Measurements from ENCODE around the gene PPM1A. TPM values are rescaled to one million over a fixed set of nuclear protein-coding genes. Genes with fewer than 3 reads are reported as not detected.
"Not testable (repeated sequence)": the region's sequence is repeated elsewhere in the genome, so short reads cannot be mapped to it uniquely, and the experiment has no call there.

Gene PPM1A
- total RNA-seq, 1 experiment from 2014 or later, result 13.7 TPM

DNA sequence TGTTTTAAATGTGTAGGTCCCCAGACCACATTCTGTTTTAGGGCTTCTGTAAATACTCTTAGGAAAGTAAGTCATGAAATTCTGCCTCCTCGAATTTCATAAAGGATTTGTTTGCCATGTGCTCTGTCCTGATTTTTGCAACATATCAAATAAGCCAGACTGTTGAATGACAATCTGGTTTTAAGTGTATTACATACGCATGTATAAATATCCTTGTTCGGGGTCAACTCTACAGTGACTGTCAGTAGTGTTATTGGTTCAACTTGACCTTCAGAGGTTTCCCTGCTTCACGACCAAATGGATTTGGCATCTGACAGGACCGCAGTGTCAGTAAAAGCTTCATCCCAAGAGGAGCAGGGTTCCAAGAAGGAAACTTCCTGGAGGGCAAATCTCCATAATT, 52.7 kb downstream of the PPM1A start:
- H3K9me3 ChIP-seq (replicated peaks), result no peaks in the 10 kb centered on the region
- no peaks in the 10 kb centered on the region for H3K4me1 ChIP-seq (replicated peaks)
- no peak overlapping the region for H3K4me3 ChIP-seq
- no peaks in the 10 kb centered on the region; the same call in 1 of the 2 replicates for H3K27me3 ChIP-seq (replicated peaks)
- no peaks in the 10 kb centered on the region for H3K36me3 ChIP-seq
- no peak overlapping the region for H3K27ac ChIP-seq
- DNase-seq (ENCODE audit: low read depth in 1 of 2, low spot score in 2 of 2), result no peak

DNA sequence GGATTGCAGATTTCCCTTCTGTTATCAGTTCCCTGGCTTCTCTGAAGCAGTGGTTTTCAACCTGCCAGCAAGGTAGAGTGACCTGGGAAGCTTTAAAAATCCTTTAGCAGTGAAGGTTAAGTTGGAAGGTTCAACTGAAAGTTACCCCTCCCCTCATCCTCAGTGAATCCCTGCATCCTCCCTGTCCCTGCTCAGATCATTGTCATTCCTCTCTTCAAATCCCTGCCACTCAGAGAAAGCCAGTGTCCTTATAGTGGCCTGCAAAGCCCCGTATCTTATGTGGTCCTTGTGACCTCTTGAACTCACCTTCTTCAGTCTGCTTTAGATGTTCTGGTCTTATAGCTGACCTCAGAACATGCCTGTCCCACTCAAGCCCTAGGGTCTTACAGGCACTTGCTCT, 53.6 kb downstream of the PPM1A start:
- Histone ChIP-seq H3K9me3 (replicated peaks) (no peaks in the 10 kb centered on the region), H3K4me1 (replicated peaks) (no peaks in the 10 kb centered on the region), H3K27me3 (replicated peaks) (no peaks in the 10 kb centered on the region; the same call in 1 of the 2 replicates), H3K27ac (no peak overlapping the region), H3K36me3 (no peaks in the 10 kb centered on the region), H3K4me3 (no peak overlapping the region)
- no peak for DNase-seq (ENCODE audit: low read depth in 1 of 2, low spot score in 2 of 2)

DNA sequence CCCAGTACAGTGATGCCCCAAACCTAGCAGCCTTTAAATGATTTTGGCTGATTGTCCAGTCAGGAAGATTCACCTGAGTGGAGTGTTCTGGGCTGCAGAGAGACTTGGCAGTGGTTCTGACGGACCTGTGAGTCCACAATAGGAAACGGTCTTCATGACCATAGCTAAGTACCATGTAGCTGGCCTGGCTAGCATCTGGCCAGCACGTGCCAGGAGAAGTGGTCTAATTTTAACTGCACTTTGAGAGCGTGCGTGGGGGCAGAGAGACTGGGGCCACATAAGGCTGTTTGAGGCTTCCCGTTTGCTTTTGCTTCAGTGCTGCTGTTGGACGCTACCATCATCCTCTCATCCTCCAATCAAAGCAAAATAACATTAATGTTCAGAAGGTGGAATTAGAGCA, 54.7 kb downstream of the PPM1A start:
- no peaks in the 10 kb centered on the region for H3K36me3 ChIP-seq
- H3K27ac ChIP-seq, result no peak overlapping the region
- H3K9me3 ChIP-seq (replicated peaks), result no peaks in the 10 kb centered on the region
- no peak overlapping the region for H3K4me3 ChIP-seq
- no peaks in the 10 kb centered on the region; the same call in 1 of the 2 replicates for H3K27me3 ChIP-seq (replicated peaks)
- no peaks in the 10 kb centered on the region for H3K4me1 ChIP-seq (replicated peaks)
- DNase-seq (ENCODE audit: low read depth in 1 of 2, low spot score in 2 of 2), result no peak

DNA sequence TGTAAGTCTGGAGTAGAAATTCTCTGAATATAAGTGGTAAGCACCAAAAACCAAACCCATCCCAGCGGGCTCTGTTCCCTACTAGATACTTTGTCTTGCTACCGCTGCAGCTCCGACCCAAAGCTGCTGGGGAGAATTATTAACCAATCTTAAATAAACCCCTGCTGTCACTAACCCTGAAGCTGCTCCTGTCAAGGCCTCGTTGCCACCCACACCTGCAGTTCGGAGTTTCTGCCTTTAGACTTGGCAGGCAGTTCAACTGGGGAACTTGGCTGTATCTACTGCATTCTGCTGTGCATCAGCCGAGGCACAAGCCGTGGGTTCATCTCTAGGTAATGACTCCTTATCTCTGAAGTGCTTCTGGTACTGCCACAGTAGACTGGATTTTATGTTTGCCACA, 55.5 kb downstream of the PPM1A start:
- Histone ChIP-seq H3K27me3 (replicated peaks) (no peaks in the 10 kb centered on the region; the same call in 1 of the 2 replicates), H3K36me3 (no peaks in the 10 kb centered on the region), H3K4me3 (no peak overlapping the region), H3K27ac (no peak overlapping the region), H3K4me1 (replicated peaks) (no peaks in the 10 kb centered on the region), H3K9me3 (replicated peaks) (no peaks in the 10 kb centered on the region)
- no peak for DNase-seq (ENCODE audit: low read depth in 1 of 2, low spot score in 2 of 2)

DNA sequence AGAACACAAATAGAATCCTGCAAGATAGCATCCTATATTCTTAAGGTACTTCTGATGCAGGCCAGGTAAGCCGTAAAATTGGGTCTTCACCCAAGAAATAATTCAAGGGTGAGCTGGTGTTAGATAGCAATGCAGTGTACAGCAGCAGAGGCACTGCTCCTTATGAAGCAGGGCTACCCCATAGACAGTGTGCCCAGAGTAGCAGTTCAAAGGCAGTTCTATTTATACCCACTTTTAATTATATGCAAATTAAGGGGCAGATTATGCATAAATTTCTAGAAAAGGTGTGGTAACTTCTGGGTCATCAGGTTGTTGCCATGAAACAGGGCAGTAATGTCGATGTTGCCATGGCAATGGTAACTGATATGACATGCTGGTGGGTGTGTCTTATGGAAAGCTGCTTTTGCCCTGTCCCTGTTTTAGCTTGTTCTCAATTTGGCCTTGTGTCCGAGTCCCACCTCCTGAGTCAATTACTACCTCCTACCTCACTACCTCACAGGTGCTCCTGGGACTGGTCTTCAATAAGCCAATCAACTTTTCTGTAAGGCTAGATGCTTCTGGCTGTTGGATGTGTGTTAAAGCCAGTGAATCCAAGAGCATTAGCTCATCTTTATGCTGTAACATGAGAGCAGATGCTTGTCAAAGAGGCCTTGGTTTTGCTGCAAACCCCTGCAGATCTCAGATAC, 61.0 kb downstream of the PPM1A start:
- Histone ChIP-seq H3K4me3 (no peak overlapping the region), H3K4me1 (replicated peaks) (no peaks in the 10 kb centered on the region), H3K27me3 (replicated peaks) (no peaks in the 10 kb centered on the region), H3K9me3 (replicated peaks) (no peaks in the 10 kb centered on the region), H3K27ac (no peak overlapping the region), H3K36me3 (no peaks in the 10 kb centered on the region)
- DNase-seq (ENCODE audit: low read depth in 1 of 2, low spot score in 2 of 2), result no peak

DNA sequence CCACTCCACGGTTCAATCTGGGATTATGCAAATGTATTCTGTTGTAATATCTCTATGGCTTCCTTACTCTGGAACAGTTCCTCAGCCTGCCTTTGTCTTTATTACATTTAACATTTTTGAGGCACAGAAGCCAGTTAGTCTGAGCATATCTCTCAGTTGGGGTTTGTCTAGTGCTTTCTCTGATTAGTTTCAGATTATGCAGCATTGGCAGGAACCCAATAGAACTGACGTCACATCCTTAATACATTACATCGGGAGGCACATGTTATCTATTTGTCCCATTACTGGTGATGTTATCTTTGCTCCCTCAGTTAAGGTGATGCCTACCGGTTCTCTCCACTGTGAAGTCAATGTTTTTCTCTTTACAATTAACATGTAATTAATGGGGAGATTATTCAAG, 62.4 kb downstream of the PPM1A start:
- no peaks in the 10 kb centered on the region for H3K36me3 ChIP-seq
- H3K27me3 ChIP-seq (replicated peaks), result no peaks in the 10 kb centered on the region
- no peak for DNase-seq (ENCODE audit: low read depth in 1 of 2, low spot score in 2 of 2)
- no peaks in the 10 kb centered on the region for H3K9me3 ChIP-seq (replicated peaks)
- H3K4me1 ChIP-seq (replicated peaks), result no peaks in the 10 kb centered on the region
- no peak overlapping the region for H3K27ac ChIP-seq
- no peak overlapping the region for H3K4me3 ChIP-seq

DNA sequence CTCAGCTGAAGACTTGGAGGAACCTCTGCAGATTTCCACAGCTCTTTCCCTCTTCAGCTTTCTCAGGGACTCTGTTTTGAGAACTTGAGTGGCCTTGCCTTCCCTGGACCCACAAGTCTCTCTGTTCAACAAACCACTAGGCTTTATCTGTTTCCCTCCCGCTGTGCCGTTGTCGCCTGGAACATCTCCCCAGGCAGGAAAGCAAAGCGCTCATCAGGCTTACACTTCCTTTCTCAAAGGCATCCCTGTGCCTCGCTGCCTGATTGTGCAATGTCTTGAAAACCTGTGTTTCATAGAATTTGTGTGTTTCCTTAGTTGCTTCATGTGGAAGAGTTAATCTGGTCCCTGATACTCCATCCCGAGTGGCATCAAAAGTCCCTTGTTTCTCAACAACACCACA, 64.1 kb downstream of the PPM1A start:
- H3K27me3 ChIP-seq (replicated peaks), result no peaks in the 10 kb centered on the region
- no peaks in the 10 kb centered on the region for H3K4me1 ChIP-seq (replicated peaks)
- H3K4me3 ChIP-seq, result no peak overlapping the region
- no peaks in the 10 kb centered on the region for H3K9me3 ChIP-seq (replicated peaks)
- no peak for DNase-seq (ENCODE audit: low read depth in 1 of 2, low spot score in 2 of 2)
- H3K27ac ChIP-seq, result no peak overlapping the region
- no peaks in the 10 kb centered on the region for H3K36me3 ChIP-seq

DNA sequence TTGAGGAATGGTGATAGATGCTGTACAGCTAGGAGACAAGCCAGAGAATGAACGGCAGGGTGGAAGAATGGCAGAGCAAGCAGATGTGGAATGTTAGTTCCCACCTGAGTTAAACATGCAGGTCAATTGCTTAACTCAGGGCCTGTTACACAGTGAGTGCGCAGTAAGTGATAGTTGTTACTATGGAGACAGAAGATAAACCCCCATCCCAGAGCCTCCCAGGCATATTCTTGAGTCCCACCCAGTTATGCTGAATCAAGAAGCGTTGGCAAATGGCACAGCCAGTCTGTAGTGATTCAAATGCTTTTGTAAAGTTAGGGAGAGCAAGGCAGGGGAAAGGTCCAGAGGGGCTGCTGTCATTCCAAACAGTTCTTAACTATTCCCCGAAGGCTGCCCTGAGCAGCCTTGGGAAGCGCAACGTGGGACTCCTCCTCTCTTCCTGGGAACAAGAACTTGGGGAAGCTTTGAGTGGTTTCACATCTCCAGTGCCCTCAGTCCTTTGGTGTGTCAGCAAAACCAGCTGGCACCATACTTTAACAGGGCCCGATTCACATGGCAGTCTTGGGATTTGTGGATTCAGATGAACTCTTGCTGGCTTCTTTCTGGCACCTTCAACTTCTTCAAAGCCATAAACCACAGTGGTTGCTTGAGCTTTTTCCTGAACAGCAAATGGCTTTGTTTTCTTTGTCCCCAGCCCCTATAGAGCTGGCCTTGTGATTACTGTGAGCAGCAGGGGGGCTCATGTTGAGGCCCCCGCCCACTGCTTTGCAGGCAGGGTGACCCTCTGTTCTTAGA, 66.4 kb downstream of the PPM1A start:
- DNase-seq (ENCODE audit: low read depth in 1 of 2, low spot score in 2 of 2), result no peak

DNA sequence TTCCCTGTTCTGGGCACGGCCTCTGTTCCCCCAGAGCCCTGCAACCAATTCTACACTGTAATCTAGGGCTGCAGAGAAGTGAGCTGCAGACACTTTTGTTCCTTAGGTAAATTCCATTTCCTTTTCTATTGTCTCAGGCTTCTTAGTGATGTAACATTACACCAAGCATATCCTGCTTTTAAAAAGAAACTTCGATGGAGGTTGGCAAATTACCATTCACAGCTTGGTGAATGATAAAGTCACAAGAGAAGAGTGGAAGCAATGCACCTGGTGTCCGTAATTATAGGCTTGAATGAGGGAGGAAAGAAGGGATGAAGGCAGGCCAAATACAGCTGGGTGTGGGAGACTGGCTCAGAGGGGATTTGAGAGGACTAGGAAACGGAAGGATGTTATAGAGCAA, 68.6 kb downstream of the PPM1A start:
- no peak overlapping the region for H3K4me3 ChIP-seq
- DNase-seq (ENCODE audit: low read depth in 1 of 2, low spot score in 2 of 2), result no peak
- no peaks in the 10 kb centered on the region for H3K4me1 ChIP-seq (replicated peaks)
- no peaks in the 10 kb centered on the region for H3K36me3 ChIP-seq
- no peak overlapping the region for H3K27ac ChIP-seq
- 0 out of 2 replicates have a peak, but pooled peaks cover 2% of the 10 kb centered on the region for H3K27me3 ChIP-seq (replicated peaks)
- H3K9me3 ChIP-seq (replicated peaks), result no peaks in the 10 kb centered on the region

More for the DNA sequence above, 66.4 kb downstream of the PPM1A start:
- H3K27me3 ChIP-seq (replicated peaks), result no peaks in the 10 kb centered on the region
- no peaks in the 10 kb centered on the region for H3K4me1 ChIP-seq (replicated peaks)
- no peaks in the 10 kb centered on the region for H3K9me3 ChIP-seq (replicated peaks)
- H3K36me3 ChIP-seq, result no peaks in the 10 kb centered on the region
- H3K27ac ChIP-seq, result no peak overlapping the region
- H3K4me3 ChIP-seq, result no peak overlapping the region

DNA sequence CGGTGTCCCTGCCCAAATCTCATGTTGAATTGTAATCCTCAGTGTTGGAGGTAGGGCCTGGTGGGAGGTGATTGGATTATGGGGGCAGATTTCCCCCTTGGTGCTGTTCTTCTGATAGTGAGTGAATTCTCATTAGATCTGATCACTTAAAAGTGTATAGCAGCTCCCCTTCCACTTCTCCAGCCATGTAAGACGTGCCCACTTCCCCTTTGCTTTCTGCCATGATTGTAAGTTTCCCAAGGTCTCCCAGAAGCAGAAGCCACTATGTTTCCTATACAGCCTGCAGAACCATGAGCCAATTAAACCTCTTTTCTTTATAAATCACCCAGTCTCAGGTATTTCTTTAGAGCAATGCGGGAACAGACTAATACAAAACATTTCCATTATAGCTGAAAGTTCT, 71.8 kb downstream of the PPM1A start:
- not testable (repeated sequence) for H3K9me3 ChIP-seq (replicated peaks); DNase-seq (ENCODE audit: low read depth in 1 of 2, low spot score in 2 of 2); H3K4me1 ChIP-seq (replicated peaks); H3K27ac ChIP-seq; H3K4me3 ChIP-seq; H3K27me3 ChIP-seq (replicated peaks); H3K36me3 ChIP-seq

DNA sequence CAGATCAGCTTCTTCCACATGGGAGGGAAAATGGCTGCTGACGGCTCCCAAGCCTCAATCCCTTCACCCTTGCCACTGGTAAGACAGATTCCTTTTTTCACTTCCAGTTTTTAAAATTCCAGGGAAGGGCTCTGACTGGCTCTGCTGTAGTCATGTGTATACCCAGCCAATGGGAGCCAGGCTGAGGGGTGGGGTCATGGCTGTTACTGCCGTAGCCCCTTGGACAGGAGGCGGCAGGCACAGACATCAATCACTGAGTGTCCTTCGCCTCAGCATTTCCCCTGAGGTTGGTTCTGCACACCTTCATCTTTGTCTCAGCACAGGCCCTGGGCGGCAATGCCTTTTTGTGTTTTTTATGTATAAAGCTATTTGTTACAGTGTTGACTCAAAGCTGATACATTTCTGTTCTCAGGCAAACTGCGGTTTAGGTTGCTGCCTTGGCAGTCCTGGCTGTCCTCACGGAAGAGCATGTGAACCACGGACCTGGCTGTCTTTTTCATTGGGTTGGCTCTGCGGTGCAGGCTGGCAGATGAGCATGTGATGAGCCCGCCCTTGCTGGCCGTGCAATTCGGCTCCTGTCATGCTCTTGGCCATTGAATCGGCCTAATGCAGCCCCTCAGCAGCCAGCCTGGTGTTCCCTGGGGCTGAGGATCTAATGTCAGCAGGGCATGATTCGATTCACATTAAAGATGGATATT, 74.3 kb downstream of the PPM1A start:
- Histone ChIP-seq H3K4me1 (replicated peaks) (no peaks in the 10 kb centered on the region), H3K36me3 (no peaks in the 10 kb centered on the region), H3K27me3 (replicated peaks) (peaks cover 8% of the 10 kb centered on the region), H3K27ac (no peak overlapping the region), H3K4me3 (no peak overlapping the region), H3K9me3 (replicated peaks) (no peaks in the 10 kb centered on the region)
- DNase-seq (ENCODE audit: low read depth in 1 of 2, low spot score in 2 of 2), result no peak

DNA sequence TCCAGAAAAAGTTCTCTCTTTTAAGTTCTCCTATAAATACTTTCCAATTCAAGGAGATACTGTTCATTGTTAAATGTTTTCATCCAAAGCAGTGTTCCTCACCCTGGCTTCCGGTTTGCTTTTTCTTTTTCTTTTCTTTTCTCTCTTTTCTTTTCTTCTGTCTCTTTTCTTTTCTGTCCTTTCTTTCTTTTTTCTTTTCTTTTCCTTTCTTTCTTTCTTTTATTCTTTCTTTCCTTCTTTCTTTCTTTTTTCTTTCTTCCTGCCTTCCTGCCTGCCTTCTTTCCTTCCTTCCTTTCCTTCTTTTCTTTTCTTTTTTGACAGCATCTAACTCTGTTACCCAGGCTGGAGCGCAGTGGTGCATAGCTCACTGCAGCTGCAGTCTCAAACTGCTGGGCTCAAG, 75.8 kb downstream of the PPM1A start:
- no peak overlapping the region for H3K27ac ChIP-seq
- no peaks in the 10 kb centered on the region for H3K4me1 ChIP-seq (replicated peaks)
- H3K4me3 ChIP-seq, result no peak overlapping the region
- DNase-seq (ENCODE audit: low read depth in 1 of 2, low spot score in 2 of 2), result no peak
- no peaks in the 10 kb centered on the region for H3K36me3 ChIP-seq
- H3K27me3 ChIP-seq (replicated peaks), result peaks cover 8% of the 10 kb centered on the region
- H3K9me3 ChIP-seq (replicated peaks), result no peaks in the 10 kb centered on the region

DNA sequence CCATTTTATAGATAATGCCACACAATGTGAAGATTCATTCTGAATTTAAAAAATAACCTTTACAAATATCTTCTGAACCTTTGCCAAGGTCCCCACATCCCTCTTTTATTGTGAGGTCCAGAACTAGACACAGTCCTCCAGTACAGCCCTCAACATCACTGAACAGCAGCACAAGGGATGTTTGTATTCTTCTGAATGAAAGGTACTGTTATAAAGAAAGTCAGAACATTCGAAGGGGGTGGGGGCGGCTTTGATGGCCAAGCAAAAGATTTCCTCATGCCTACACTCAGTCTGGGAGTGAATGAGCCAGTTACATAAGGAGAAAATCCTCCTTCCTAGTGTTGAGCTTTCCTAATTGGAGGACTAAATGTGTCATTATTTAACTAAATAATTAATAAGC, 77.3 kb downstream of the PPM1A start:
- H3K36me3 ChIP-seq, result no peaks in the 10 kb centered on the region
- no peaks in the 10 kb centered on the region for H3K4me1 ChIP-seq (replicated peaks)
- H3K4me3 ChIP-seq, result no peak overlapping the region

More for the DNA sequence above, 77.3 kb downstream of the PPM1A start:
- H3K27me3 ChIP-seq (replicated peaks), result peaks cover 8% of the 10 kb centered on the region
- H3K27ac ChIP-seq, result no peak overlapping the region
- DNase-seq (ENCODE audit: low read depth in 1 of 2, low spot score in 2 of 2), result no peak
- no peaks in the 10 kb centered on the region for H3K9me3 ChIP-seq (replicated peaks)

All from SJSA1 (cell line).